Testis (tissue), 3 donors: ENCODE measurements around the gene RTL10. TPM values are rescaled to one million over a fixed set of nuclear protein-coding genes. Genes with fewer than 3 reads are reported as not detected.

Experiments used
- DNase-seq: peaks from one replicate; pipeline ENCODE4 v3.0.0-alpha.2; 2019
- H3K27ac ChIP-seq, 2 donors: fragments of 200-600 bp; sonication (generic); one replicate each; pipeline ENCODE4 v1.5.1; 2019
- H3K27me3 ChIP-seq: fragments of 200-600 bp; sonication (generic); one replicate; pipeline ENCODE4 v1.5.1; 2019
- H3K36me3 ChIP-seq: fragments of 200-600 bp; sonication (generic); one replicate; pipeline ENCODE4 v1.5.1; 2017; ENCODE audit warnings: low read depth; ENCODE audit errors: missing control alignments
- H3K4me1 ChIP-seq: fragments of 200-600 bp; sonication (generic); one replicate; pipeline ENCODE4 v1.5.1; 2019
- H3K4me3 ChIP-seq, 2 donors: fragments of 200-600 bp; sonication (generic); one replicate each; pipeline ENCODE4 v1.5.1; 2017 to 2019
- H3K9me3 ChIP-seq: fragments of 200-600 bp; sonication (generic); one replicate; pipeline ENCODE4 v1.5.1; 2017
- POLR2A ChIP-seq: fragments of 450-650 bp; IDR thresholded peaks from one replicate; pipeline ENCODE4 v1.6.1; 2017; ENCODE audit warnings: antibody characterized with exemption, mild to moderate bottlenecking, moderate library complexity
- WGBS, 2 donors: methylation state at CpG; one replicate each; pipeline ENCODE4 v1.1.5; 2018; 5-methylcytosine and 5-hydroxymethylcytosine counted together
- intact Hi-C: fragments of 100-400 bp; cut with DNase I; formaldehyde crosslinking; loops from one replicate; pipeline ENCODE4 v1.15.1; 2023; ENCODE audit warnings: low total_unique reads
- polyA plus RNA-seq: library from polyadenylated mRNA; stranded (reverse); fragments of 350-450 nt; fragmentation: Illumina TruSeq; extraction: RNeasy Lipid Tissue Mini Kit (QIAGEN cat#74804); gene quantifications from one replicate; pipeline ENCODE4 v1.2.3, GENCODE V29; 2014; ENCODE audit warnings: low read depth, low replicate concordance; ENCODE audit not compliant: insufficient read depth
- total RNA-seq, 2 donors: library from RNA; depleted of rRNA; stranded (reverse); fragments of >200 nt; gene quantifications; one replicate each; pipeline ENCODE4 v1.2.3, GENCODE V29; 2016
- TF ChIP-seq, protein P1 (sequence below), 3 experiments: fragments of 450-650 bp in 2 of 3; fragments of 200-600 bp in 1 of 3; sonication (generic) in 1 of 3; IDR thresholded peaks; one replicate each; pipeline ENCODE4 v1.5.1; 2016 to 2019; ENCODE audit warnings: antibody characterized with exemption in 3 of 3, mild to moderate bottlenecking in 2 of 3, moderate library complexity in 1 of 3

Gene RTL10
- total and polyA plus RNA-seq, 3 donors from 2014 or later = 10.9 to 14.7 (median 11.0) TPM

DNA sequence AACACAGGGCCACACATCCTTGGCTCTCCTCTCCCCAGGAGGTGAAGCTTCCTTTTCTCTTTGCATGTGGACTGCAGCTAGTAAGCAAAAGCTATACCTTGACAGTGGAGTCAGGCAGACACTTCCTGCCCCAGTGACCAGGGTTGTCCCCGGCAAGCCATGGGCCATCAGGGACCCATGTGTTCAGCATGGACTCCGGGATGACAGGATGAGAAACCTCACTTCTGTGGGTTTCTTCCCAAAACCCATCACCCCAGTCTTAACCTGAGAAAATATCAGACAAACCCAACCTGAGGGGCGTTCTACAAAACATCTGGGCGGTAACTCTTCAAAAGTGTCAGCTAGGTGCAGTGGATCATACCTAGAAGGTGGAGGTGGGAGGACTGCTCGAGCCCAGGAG is 40.2 kb downstream of the RTL10 start:
- no peak overlapping the region for H3K4me3 ChIP-seq
- intact Hi-C loops = no loop called here
- no peaks in the 10 kb centered on the region for H3K36me3 ChIP-seq
- 92 to 100% methylated on average over 3 to 5 of the region's 5 CpGs for WGBS, 2 donors
- H3K27me3 ChIP-seq = no peaks in the 10 kb centered on the region
- H3K9me3 ChIP-seq = no peaks in the 10 kb centered on the region
- H3K4me1 ChIP-seq = peaks cover 28% of the 10 kb centered on the region
- no peak for DNase-seq
- no peak overlapping the region for H3K27ac ChIP-seq
- TF ChIP-seq, protein P1, sequence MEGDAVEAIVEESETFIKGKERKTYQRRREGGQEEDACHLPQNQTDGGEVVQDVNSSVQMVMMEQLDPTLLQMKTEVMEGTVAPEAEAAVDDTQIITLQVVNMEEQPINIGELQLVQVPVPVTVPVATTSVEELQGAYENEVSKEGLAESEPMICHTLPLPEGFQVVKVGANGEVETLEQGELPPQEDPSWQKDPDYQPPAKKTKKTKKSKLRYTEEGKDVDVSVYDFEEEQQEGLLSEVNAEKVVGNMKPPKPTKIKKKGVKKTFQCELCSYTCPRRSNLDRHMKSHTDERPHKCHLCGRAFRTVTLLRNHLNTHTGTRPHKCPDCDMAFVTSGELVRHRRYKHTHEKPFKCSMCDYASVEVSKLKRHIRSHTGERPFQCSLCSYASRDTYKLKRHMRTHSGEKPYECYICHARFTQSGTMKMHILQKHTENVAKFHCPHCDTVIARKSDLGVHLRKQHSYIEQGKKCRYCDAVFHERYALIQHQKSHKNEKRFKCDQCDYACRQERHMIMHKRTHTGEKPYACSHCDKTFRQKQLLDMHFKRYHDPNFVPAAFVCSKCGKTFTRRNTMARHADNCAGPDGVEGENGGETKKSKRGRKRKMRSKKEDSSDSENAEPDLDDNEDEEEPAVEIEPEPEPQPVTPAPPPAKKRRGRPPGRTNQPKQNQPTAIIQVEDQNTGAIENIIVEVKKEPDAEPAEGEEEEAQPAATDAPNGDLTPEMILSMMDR (IDR thresholded peaks at IDR 0.05) = no peak
- TF ChIP-seq POLR2A = no peak

DNA sequence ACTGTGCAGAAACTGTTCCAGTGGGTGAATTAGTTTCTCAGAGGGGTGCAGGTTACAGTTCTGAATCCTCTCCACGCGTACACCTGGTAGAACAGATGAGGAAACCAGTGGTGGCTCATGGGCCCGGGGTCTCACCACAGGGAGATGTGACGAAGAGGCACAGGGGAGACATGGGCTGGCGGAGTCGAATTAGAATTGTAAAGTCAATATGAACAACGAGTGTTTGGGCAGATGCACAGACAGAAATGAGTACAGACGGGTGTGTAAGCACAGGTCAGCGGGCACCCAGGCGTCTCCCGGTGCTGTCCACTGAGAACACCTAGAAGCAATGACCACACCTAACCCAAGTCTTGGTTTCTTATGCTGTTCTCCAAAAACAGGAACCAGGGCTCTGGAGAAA is 41.8 kb downstream of the RTL10 start:
- no peaks in the 10 kb centered on the region for H3K9me3 ChIP-seq
- intact Hi-C loops = no loop called here
- H3K4me1 ChIP-seq = peaks cover 28% of the 10 kb centered on the region
- no peak overlapping the region for H3K27ac ChIP-seq
- WGBS, 2 donors = 91 to 97% methylated on average over 11 of the region's 11 CpGs
- peak; percentile 10 for DNase-seq
- no peaks in the 10 kb centered on the region for H3K27me3 ChIP-seq
- no peak for TF ChIP-seq POLR2A
- TF ChIP-seq, protein P1 (IDR thresholded peaks at IDR 0.05) = no peak
- H3K4me3 ChIP-seq = no peak overlapping the region
- no peaks in the 10 kb centered on the region for H3K36me3 ChIP-seq

DNA sequence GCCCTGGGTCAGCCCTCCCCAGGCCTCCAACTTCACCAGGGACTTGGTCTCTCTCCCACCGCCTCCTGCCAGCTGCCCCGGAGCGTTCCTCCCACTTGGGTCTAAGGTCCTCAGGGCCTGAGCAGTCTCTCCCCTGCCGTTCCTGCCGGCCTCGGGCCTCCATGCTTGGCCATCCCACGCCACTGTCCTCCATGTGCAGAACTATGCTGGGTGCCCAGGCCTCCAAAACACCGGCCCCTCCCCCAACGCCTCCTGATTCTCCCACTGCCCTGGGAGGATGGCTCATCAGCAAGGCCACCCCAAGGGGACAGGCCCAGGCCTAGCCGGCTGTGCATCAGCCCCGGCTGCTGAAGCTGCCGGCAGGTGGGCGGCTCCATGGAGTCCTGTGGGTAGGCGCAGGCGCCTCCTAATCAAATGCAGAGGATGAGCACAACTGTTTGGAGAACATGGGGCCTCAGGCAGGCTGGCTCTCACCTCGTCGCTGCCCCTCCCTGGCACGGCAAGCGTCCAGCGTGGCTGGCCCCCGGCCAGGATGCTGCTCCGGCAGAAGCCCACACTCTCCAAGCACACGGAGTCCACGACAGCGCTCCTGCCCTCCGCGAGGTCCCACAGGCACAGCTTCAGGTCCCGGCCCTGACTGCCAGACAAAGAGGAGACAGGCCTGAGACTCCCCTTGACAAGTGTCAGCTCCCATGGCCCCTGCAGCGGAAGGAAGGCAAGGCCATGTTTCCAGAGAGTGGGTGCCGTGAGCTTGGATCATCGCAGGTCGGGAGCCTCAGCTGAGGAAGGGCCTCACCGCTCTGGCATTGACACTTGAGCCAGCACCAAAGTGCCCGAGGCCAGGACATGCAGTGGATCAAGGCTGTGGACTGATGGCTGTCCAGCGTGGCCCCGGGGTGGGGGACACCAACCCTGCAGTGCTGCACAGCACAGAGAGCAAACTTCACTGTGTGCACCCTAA is 42.6 kb downstream of the RTL10 start:
- intact Hi-C loops = no loop called here
- WGBS, 2 donors = 77 to 84% methylated on average over 17 to 36 of the region's 36 CpGs
- Histone ChIP-seq H3K9me3 (no peaks in the 10 kb centered on the region), H3K4me3 (no peak overlapping the region), H3K27ac (no peak overlapping the region), H3K36me3 (no peaks in the 10 kb centered on the region), H3K4me1 (peaks cover 28% of the 10 kb centered on the region), H3K27me3 (no peaks in the 10 kb centered on the region)
- TF ChIP-seq POLR2A = no peak
- TF ChIP-seq, protein P1 (IDR thresholded peaks at IDR 0.05) = no peak
- peak; percentile 11 for DNase-seq

- Histone ChIP-seq H3K27me3 (no peaks in the 10 kb centered on the region), H3K36me3 (no peaks in the 10 kb centered on the region), H3K27ac (no peak overlapping the region), H3K9me3 (no peaks in the 10 kb centered on the region), H3K4me1 (peaks cover 28% of the 10 kb centered on the region), H3K4me3 (no peak overlapping the region)
- TF ChIP-seq POLR2A = no peak
- TF ChIP-seq, protein P1 (IDR thresholded peaks at IDR 0.05) = no peak
- peak; percentile 63 for DNase-seq
- WGBS, 2 donors = 37 to 50% methylated on average over 10 to 11 of the region's 12 CpGs
- intact Hi-C loops = no loop called here
Measured at GRCh38 chr22:19811211-19811621, 43.5 kb downstream of the RTL10 start.
